Activated T-cell treated with anti-CD3 and anti-CD28 coated beads, Interleukin-2, amount 50 U/mL, for 48 hours (primary cell): ENCODE data around the gene MRPS7.
"Not testable (repeated sequence)": the region's sequence is repeated elsewhere in the genome, so short reads cannot be mapped to it uniquely, and the experiment has no call there.

Source experiments
- DNase-seq, 2 experiments: peaks; one replicate each; pipeline ENCODE4 v3.0.0-alpha.2; 2020

MRPS7 gene

DNA sequence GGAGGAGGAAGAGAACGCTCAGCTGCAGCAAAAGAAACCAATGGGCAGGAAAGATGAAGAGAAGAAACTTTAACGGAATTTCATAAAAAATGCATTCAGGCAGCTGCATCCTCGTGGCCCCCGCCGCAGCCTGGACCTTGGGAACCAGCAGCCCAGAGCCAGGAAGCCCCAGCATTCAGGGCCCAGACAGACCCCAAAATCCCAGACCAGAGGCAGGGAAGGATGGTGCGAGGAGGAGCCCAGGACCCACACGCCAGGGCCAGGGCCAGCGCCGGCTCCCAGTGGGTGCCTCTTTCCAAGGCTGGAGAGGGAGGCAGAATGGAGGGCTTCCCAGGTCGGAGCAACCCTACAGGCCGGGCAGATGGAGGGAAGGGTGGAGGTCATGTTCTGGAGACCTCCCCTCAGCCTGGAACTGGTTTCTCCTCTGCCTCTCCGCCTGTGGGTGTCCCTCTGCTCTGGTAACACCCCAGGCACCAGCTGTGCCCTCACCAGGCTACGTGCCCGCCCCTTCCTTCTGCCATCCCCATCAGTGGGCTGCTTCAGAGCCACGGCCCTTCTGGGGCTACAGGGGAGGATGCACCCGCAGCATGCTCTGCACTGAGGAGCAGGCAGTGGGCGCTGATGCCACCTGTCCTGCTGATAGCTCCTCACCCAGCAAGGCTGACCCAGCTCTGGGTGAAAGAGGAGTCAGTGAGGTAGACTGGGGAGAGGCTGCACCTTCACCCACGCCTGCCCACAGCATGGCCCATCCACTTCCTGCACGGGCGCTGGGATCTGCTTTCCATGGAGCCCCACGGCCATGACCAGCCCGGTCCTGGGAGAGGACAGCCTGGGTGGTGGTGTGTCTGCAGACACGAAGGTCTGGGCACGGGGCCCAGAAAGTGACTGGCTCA, 10.5 kb downstream of the MRPS7 start:
- peak; percentile 48 to 53 for DNase-seq

DNA sequence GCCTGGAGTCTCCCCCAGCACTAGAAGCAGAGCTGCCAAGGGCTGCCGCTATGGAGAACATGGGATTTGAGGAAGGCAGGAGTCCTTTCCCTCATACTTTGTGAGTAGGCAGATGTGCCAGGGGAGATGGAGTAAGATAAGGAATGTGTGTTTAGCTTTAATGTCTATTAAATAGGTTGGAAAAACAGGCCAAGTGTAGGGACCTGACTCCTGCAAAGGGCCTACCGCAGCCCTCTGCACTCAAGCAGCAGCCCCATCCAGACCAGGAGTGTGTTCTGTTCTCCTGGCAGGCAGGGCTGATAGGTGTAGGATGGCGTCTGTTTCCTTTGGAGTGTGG, 11.1 kb downstream of the MRPS7 start:
- DNase-seq = no peak

DNA sequence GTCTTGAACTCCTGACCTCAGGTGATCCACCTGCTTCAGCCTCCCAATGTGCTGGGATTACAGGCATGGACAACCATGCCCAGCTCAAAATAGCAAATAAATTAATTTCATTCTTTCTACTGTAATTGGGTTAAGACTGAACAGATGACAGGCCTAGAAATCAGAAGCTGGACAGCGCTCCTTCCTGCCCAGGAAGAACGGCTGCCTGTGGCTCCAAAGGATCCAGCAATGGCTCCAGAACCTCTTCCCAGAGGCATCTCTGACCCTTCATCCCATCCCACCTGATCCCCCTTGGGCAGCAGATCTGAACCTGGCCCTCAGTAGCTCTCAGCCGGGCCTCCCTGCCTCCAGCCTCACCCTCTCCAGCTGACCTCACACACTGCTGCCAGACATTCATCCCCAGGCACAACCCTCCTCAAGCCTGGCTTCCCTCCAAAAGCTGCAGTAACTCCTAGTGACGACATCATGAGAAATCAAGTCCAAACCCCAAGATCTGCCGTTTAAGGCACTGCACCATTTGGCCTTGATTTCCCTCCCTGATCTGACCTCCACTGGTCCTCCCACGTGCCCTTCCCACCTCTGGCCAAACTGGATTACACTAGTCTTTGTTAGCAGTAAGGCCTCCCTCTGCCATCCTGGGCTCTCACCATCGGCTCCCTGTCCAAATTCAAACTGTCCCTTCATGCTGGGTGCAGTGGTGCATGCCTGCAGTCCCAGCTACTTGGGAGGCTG, 12.5 kb downstream of the MRPS7 start:
- no peak for DNase-seq

DNA sequence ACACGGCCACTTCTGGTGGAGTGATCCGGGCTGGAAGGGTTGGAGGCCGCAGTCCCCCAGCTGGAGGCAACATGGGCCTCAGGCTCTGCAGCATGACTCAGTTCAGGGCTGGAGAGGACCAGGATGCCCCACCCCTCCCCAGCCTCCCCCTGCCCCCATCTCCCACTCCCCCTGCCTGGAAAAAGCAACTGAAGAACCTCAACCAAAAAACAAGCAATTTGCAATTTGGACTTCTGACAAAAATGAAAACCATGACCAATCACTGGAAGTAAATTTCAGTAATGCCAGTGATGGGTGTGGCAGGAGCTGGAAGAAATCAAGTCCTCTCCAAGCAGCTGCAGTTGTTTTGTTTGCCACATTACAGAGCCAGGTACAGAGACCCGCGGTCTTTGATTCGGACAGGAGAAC, 16.0 kb downstream of the MRPS7 start:
- no peak for DNase-seq

DNA sequence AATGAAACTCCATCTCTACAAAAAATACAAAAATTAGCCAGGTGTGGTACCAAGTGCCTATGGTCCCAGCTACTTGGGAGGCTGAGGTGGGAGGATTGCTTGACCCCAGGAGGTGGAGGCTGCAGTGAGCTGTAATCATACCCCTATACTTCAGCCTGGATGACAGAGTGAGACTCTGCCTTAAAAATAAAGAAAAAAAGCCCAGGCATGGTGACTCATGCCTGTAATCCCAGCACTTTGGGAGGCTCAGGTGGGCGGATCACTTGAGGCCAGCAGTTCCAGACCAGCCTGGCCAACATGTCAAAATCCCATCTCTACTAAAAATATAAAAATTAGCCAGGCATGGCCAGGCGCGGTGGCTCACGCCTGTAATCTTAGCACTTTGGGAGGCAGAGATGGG, 18.5 kb downstream of the MRPS7 start:
- not testable (repeated sequence) for DNase-seq

DNA sequence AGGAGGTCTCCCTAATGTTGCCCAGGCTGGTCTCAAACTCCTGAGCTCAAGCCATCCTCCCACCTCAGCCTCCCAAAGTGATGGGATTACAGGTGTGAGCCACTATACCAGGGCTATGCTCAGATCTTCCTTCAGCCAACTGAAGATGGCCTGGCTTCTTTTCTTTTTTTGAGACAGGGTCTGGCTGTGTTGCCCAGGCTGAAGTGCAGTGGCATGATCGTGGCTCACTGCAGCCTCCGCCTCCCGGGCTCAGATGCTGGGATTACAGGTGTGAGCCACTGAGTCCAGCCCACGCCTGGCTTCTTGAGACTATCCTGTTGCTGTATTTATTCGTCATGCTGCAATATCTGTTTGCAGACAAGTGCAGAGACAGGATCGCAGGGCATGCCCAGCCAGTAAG, 23.4 kb downstream of the MRPS7 start:
- DNase-seq = no peak

DNA sequence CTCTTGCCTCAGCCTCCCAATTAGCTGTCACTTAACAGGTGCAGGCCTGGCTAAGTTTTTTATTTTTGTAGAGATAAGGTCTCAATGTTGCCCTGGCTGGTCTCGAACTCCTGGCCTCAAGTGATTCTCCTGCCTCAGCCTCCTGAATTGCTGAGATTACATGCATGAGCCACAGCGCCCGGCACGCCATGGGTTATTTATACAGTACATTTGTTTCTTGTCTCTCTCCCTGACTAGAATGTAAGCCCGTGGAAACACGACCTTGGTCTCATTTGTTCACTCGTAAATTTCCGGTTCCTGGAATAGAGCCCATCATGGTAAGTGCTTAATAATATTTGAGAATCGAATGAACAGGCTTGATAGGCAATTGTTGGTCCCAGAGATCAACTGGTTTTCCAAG, 25.5 kb downstream of the MRPS7 start:
- no peak for DNase-seq

DNA sequence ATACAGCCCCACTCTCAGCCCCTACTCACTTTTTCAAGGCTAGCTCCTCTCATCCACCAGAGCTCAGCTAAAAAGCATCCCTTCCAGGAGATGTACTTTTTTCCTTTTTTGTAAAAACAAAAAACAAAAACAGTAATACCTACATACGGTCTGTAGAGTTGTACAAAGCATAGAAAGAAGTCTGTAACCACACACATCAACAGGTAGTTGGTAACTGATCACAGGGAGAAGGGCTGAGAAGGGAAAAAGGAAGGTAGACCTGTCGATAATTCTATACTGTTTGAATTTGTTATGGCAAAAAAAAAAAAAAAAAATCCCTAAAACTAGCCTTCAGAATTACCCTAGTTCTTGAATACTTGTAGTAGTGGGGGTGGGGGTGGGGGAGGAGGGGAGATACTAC, 26.7 kb downstream of the MRPS7 start:
- no peak for DNase-seq

DNA sequence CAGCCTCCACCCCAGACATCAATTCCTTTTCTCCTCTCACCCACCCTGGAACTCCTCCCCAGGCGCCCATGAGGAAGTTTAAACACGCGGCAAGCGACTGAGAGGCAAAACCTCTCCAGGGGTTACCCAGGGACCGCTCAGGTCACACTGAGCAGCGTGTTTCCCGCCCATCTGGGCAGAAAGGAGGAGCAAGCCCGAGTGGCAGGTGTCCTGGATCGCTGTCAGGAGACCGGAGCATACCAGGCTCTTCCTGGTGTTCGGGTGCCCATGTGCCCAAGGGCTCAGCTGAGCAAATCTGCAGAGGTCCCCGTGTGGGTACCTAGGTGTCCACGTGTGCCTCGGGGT, 27.1 kb downstream of the MRPS7 start:
- DNase-seq = peak; percentile 73 to 75

DNA sequence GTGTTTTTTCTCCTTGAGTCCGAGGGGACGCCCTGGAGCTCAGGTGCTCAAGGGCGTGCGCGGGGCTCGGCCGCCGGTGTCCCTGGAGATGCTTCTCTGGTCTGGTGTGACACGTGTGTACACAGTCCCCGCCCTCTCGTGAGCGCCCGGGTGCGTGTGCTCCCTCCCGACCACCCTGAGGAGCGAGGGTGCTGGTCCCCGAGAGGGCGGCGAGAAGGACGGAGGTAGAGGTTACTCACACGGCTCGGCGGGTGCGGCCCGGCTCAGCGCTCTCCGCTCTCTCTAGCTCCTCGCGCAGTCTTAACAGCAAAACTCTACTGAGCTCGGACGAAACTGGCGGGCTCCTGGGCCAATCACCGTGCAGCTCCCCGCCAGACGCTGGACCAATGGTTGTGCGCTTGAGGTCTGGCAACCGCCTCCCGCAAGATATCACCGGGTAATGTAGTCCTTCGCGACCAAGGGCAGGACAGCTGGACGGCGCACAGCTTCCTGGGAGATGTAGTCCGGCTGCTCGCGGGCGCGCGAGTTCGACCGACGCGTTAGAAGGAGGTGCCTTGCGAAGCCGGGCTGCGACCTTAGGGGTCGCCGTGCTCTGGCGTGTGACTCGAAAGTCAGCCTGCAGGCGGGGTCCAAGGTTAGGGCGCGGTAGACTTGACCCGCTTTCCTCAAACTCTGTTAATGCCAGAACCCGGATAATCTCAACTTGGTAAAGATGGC, 27.6 kb downstream of the MRPS7 start, which contains the start of gene SLC25A19:
Gene SLC25A19 (minus strand): TSS at position 319 of the 717 bp plus-strand sequence. CDS start 2,669 bp downstream, outside the sequence.
- DNase-seq = peak; percentile 94 to 97

DNA sequence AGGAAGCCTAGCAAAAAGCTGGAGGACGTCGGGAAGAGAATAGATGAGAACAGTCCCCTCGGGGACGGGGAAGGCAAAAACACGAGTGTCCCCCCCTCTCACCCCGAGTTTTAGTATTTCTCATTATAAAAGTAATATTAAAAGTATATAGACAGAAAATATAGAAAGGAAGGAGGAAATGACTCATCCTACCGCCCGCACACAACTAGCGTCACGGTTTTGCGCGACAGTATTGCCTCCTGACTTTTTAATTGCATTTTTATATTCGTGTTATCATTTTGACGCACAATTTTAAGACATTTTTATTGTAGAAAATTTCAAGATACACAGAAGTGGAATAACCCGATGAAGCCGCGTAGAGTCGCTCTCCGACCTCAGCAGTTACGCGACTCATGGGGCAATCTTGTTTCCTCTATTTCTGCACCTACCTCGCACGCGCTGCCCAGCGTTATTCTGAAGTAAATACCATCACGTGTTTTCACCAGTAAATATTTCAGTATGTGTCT, 28.2 kb downstream of the MRPS7 start:
- DNase-seq = no peak

DNA sequence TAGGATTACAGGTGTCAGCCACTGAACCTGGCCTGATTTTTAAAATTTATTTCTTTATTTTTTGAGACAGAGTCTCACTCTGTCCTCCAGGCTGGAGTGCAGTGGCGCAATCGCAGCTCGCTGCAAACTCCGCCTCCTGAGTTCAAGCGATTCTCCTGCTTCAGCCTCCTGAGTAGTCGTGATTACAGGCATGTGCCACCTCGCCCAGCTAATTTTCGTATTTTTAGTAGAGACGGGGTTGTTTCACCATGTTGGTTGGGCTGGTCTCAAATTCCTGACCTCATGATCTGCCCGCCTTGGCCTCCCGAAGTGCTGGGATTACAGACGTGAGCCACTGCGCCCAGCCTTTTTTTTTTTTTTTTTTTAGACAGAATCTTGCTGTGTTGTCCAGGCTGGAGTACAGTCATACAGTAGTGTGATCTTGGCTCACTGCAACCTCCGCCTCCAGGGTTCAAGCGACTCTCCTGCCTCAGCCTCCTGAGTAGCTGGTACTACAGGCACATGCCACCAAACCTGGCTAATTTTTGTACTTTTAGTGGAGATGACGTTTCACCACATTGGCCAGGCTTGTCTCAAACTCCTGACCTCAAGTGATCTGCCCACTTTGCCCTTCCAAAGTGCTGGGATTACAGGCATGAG, 31.2 kb downstream of the MRPS7 start:
- DNase-seq = not testable (repeated sequence)

DNA sequence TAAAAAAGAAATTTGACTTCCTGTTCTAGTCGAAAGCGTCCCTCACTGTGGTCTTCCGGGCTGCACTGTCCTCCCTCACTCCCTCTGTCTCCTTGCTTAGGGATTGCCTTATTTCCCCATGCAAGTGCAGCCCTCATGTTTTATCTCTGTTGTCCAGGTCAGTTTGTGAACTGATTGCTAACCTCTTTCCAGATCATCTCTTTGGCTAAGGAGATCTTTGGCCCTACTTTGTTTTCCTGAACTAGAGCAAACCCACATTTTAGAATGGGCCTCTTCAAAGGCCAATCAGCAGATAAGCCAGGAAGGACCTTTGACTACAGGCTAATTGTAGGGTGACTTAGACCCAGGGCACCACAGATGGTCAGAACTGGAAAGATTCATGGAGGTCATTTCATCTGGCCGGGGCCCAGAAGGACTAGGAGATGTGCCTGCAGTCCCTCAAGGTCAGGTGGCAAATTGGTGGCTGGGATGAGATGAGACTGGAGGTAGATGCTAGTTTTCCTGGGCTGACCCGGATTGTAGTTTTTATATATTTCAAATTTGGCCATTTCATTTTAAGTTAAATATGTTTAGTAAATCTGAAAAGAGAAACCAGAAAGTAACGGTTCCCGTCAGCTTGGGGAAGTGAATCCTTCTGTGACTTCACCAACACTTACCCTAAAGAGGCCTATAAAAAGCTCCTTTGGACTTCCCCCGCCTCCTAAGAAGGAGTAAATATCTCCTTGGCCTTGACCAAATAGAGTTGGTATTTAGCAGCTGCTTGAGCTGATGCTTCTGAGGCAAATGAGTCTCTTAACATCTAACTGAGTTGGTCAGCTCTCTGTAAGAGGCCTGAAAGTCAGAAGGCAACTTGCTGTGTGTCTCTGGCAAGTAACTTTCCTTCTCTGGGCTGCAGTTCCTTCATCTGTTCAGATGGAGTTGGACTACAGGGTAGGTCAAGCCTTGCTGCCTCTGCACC, 33.8 kb downstream of the MRPS7 start:
- DNase-seq = peak; percentile 41 to 45

DNA sequence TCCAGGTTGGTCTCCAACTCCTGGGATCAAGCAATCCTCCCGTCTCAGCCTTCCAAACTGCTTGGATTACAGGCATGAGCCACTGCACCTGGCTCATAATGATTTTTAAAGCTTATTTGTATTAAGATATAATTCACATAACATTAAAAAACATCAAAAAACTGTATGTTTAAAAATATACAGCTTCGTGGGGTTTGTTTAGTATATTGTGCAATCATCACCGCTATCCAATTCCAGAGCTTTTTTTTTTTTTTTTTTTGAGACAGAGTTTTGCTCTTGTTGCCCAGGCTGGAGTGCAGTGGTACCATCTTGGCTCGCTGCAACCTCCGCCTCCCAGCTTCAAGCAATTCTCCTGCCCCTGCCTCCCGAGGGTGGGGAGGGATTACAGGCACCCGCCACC, 38.6 kb downstream of the MRPS7 start:
- no peak for DNase-seq

DNA sequence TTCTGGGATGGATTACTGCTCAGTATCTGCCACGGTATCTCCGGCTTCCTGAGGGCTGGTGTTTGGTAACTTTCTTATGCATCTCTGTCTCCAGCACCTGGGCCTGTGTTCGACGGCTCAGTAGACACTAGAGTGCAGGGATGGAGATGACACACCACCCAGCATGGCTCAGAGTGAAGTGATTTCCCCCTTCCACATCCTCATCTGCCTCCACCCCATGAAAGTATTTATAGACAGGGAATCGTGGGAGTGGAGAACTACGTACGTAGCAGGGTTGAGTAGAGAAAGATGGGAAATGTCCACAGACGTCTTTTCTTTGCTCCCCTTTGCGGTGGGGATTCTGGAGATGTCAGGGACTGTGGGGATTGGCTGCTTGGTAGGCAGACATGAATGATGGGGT, 39.4 kb downstream of the MRPS7 start:
- no peak for DNase-seq

DNA sequence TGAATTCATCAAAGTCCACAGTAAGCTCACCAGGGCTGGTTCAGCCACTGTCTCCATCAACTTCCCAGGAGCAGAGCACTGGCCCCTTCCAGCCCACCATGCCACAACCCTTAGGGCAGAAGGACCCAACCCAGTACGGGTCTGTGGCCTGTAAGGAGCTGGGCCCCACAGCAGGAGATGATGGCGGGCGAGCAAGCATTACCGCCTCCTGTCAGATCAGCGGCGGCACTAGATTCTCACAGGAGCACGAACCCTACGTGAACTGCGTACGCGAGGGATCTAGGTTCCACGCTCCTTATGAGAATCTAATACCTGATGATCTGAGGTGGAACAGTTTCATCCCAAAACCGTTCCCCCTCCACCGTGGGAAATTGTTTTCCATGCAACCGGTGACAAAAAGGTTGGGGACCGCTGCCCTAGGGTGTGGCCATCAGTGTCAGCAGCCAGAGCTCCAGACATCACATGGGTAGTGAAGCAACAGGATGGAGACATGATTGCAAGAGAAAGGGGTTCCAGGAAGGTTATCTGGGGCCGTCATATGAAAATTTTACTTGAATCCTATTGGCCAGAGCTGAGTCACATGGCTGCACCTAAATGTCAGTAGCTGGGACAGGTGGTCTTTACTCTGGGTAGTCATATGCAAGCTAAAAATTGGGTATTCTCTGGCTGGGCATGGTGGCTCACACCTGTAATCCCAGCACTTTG, 40.0 kb downstream of the MRPS7 start:
- no peak for DNase-seq

DNA sequence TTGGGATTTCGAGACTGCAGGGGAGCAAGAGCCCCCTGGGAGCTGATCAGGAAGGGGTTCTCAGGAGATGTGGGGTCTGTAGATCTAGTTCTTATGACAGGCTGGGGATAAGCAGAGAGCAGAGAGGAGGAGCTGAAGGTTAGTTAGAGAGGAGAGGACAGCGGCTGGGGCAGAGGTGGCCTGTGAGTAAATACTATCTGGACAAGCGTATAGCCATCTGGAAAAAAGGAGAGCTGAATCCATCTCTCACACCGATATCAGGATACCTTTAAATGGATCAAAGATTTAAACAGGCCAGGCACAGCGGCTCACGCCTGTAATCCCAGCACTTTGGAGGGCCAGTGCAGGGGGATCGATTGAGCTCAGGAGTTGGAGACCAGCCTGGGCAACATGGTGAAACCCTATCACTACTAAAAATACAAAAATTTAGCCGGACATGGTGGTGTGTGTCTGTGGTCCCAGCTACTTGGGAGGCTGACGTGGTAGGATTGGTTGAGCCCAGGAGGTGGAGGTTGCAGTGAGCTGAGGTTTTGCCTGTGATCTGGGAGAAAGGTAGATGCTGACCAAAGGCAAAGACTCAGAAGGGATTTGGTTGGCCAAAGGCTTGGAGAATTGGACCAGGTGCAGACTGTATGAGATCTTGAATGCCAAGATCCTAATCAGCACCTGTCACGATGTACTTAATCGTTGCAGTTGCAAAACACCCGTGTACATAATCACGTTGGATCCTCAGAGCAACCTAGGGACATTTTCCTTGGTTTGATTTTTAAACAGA, 46.5 kb downstream of the MRPS7 start:
- DNase-seq = no peak

DNA sequence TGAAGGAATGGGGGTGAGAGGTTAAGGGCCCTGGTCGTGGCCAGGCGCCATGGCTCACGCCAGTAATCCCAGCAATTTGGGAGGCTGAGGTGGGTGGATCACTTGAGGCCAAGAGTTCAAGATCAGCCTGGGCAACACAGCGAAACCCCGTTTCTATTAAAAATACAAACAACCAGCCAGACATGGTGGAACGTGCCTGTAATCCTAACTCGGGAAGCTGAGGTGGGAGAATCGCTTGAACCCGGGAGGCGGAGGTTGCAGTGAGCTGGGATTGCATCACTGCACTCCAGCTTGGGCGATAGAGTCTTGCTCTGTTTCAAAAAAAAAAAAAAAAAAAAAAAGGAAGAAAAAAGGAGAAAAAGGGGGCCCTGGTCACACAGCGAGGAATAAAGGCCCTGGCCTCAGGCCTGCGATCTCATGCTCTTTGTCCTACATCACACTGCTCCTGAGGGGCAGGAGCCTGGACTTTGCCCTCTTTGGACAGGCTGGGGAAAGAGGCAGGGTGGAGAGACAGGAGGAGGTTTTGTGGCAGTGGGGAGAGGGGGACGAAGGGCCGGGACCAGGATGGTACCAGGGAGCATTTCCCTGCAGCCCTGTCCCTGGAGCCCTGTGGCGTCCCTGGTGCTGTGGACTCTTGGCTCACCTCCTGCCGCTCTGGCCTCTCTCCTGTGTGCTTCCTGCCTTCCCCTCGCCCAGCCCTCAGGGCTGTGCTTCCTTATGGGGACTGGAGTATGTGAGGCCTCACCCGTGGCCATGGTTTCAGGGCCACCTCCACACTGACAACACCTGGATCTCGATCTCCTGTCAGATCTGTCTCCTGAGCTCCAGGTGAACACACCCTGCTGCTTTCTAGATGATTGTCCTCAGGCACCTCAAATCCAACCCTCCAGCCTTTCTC, 47.3 kb downstream of the MRPS7 start:
- no peak for DNase-seq

DNA sequence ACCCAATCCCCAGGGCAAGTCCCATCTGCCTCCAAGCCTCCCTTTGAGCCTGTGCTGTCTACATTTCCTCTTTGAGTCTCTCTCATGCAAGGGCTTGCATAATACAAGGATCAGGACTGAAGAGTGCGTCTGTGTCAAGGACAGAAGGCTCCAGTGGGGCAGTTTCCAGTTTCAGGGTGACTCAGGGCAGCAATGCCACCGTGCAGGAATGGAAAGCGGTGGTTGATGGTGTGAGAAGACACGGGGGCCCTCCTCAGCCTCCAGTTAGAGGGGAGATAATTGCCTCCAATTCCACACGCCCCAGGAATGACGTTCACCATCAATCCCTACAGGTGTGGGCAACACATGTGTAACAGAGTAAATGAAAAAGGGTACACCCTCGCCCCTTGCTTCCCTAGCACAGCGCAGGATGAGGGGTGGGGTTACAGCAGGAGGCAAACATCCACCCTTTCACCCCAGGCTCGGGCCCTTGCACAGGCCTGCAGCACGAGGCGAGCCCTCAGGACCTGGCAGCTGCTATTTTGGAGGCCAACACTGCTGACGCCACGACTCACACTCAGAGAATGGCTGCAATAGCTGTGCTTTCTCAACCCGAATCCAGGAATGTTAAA, 52.4 kb downstream of the MRPS7 start:
- no peak for DNase-seq
